Effector CD8-positive, alpha-beta T cell (primary cell): ENCODE measurements around the gene CRTC2.
"Not testable (repeated sequence)": the region's sequence is repeated elsewhere in the genome, so short reads cannot be mapped to it uniquely, and the experiment has no call there.

Experiments
- DNase-seq: peaks from one replicate; lab custom pipeline; 2025; lab: John Stamatoyannopoulos, UW
- total RNA-seq, 4 experiments: gene quantifications; one replicate each; lab custom pipeline; 2026; lab: John Stamatoyannopoulos, UW

CRTC2 gene, protein sequence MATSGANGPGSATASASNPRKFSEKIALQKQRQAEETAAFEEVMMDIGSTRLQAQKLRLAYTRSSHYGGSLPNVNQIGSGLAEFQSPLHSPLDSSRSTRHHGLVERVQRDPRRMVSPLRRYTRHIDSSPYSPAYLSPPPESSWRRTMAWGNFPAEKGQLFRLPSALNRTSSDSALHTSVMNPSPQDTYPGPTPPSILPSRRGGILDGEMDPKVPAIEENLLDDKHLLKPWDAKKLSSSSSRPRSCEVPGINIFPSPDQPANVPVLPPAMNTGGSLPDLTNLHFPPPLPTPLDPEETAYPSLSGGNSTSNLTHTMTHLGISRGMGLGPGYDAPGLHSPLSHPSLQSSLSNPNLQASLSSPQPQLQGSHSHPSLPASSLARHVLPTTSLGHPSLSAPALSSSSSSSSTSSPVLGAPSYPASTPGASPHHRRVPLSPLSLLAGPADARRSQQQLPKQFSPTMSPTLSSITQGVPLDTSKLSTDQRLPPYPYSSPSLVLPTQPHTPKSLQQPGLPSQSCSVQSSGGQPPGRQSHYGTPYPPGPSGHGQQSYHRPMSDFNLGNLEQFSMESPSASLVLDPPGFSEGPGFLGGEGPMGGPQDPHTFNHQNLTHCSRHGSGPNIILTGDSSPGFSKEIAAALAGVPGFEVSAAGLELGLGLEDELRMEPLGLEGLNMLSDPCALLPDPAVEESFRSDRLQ
- total RNA-seq, result 29.1 to 87.3 (median 61.4) reads per million in 4 experiments

- peak; percentile 94 for DNase-seq
Observed at GRCh38 chr1:153958111-153958960, at the start of gene CRTC2. TSS of gene CRTC2 (minus strand) at chr1:153958612. CDS start at chr1:153958497, 115 bp downstream.

DNA sequence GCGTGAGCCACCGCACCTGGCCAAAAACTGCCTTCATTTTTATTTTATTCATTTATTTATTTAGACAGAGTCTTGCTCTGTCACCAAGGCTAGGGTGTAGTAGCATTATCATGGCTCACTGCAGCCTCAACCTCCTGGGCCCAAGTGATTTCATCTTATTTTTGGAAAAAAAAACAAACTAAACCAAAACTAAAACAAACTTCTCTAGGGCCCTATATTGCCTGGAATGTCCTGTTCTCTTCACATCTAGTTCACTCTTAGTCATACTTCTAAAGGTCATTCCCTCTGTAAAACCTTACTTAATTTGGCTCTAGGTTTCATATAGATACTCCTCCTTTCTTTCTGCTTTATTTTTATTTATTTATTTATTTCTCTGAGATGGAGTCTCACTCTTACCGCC lies 47.7 kb upstream of the CRTC2 start:
- no peak for DNase-seq

- no peak for DNase-seq
Observed at GRCh38 chr1:154000420-154000819, 42.0 kb upstream of the CRTC2 start.

DNA sequence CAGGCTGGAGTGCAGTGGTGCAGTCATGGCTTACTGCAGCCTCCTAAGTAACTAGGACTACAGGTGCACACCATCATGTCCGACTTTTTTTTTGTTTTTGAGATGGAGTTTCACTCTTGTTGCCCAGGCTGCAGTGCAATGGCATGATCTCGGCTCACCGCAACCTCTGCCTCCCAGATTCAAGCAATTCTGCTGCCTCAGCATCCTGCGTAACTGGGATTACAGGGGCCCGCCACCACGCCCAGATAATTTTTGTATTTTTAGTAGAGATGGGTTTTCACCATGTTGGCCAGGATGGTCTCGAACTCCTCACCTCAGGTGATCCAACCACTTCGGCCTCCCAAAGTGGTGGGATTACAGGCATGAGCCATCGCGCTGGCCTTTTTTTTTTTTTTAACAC lies 38.5 kb upstream of the CRTC2 start:
- not testable (repeated sequence) for DNase-seq

DNA sequence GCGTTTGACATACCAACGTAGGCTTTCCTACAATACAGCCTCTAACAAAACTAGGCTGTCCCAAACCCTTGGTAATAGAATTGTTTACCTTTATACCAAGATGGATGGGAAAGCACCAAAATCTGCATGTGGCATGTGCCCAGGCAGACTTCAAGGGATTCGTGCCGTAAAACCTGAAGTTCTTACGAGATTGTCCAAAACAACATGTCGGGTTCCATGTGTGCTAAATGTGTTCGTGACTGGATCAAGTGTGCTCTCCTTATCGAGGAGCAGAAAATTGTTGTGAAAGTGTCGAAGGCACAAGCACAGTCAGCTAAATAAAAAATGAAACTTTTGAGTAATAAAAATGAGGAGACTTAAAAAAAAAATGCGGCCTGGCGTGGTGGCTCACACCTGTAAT lies 37.2 kb upstream of the CRTC2 start:
- DNase-seq, result no peak

DNA sequence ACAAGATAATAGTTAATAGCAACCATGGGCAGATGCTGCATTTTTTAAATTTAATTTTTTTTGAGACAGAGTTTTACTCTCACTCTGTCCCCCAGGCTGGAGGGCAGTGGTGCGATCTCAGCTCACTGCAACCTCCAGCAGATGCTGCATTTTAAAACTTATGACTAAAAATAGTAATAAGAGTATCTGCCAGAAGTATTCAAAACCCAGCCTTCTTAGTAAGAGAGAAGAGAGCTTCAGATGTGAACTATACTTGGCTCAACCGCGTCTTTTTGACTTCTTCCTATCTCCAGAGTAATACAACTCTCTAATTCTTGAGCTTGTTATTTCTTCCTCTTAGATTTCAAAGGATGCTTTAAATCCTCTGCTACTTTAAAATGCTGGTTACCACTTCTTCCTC lies 36.8 kb upstream of the CRTC2 start:
- no peak for DNase-seq

GRCh38 chr1:153991806-153992205 lies 33.4 kb upstream of the CRTC2 start:
- no peak for DNase-seq

GRCh38 chr1:153991151-153991630 lies 32.8 kb upstream of the CRTC2 start:
- no peak for DNase-seq

- peak; percentile 81 for DNase-seq
Observed at GRCh38 chr1:153990468-153991150, 32.2 kb upstream of the CRTC2 start, which contains the start of gene RPS27. TSS of gene RPS27 (plus strand) at chr1:153990762. CDS start at chr1:153990797, 35 bp downstream.

DNA sequence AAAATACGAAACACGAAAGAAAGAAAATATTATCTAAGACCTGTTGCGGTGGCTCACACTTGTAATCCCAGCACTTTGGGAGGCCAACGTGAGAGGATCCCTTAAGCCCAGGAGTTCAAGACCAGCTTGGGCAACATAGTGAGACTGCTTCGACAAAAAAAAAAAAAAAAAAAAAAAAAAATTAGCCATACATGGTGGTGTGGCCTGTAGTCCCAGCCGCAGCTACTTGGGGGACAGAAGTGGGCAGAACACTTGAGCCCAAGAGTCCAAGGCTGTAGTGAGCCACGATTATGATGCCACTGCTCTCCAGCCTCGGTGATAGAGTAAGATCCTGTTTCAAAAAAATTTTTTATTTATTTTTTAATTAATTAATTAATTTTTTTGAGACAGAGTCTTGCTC lies 29.2 kb upstream of the CRTC2 start:
- DNase-seq, result no peak

DNA sequence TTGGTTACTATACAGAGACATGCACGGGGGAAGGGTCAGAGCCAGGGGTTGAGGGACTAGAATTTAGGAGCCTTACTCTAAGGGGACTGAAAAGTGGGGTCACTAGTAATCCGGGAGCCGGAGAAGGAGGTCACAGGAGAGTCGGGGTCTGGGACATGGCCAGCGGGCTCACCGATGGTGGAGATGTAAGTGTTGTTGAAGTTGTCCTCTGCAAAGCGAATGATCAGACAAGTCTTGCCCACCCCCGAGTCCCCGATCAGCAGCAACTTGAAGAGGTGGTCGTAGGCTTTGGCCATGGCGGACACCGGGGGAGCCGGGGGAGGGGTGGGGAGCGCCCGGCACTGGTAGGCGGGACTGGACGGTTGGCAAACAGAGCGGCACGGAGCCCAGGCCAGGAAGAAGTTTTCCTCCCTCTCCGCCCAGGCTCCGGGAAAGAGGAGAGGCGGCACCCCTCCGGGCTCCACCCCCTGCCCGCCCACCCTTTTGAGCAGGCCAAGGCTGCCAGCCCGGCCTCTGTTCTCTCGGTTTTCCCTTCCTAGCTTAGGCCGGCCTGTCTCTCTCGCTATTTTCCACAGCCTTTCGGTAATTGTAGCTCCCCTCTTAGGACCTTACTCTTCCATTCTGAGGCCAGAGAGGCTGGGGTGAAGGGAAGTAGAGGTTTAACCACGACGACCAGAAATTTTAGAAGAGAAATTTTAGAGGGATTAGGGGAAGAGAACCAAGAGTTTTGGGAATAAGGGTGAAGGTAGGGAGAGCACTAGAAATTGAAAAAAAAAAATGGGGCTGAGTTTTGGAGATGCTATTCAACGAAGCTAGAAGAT lies 27.7 kb upstream of the CRTC2 start, which contains the start of gene RAB13:
RAB13 (minus strand) TSS at position 399 of the 821 bp plus-strand sequence; CDS start at position 296, 103 bp downstream.
- DNase-seq, result peak; percentile 35

DNA sequence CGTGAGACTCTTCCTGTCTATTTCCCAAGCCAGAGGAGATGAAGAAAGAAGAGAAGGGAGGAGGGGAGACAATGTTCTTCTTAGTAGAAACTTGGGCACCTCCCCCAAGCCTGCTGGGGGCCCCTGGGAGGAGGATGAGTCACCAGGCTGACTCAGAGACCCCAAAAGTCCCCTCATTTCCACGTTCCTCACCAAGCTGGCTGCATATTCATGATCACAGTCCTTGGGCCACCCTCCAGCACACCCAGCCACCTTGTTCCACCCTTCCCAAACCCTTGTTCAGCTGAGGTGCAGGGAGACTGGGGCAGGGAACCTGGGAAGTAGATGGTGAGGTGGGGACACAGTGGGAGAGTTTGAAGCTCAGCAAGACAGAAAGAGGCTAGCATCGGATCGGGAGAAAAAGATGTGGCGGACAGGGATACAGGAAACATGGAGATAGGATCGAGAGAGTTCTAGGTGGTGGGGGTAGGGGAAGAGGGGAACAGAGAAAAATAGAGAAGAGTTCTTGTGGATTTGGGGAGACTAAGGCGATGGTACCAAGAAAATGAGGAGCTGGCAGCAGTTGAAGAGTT lies 27.0 kb upstream of the CRTC2 start:
- DNase-seq, result peak; percentile 27

DNA sequence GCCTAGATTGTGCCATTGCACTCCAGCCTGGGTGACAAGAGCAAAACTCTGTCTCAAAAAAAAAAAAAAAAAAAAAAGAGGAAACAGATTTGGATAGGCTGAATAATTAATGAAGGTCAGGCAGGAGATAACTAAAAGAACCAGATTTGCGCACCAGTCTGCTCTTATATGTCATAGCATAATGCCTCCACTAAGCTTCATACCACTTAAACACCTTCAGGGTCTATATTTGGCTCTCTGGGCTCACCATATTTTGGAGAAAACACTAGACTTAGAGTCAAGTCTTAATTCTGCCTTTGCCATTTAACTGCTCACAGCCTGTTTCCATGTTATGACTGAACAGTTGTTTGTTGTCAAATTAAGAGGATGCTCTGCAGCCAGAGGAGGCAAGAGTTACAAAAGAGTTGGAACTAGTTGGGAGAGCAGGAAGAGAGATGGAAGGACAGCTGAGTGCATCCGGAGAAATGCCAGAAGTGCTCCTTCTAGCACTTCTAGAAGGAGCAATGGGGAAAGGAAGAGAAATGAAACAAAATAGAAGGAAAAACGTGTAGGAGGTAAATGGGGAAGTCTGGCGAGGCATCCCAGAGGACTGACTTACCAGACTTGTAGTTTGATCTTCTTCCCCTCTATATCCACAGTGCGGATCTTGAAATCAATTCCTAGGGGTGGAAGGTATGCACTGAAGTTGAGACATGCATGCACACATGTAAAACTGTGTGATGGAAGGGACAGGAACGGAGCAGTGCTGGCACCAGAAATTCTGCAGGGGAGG lies 25.9 kb upstream of the CRTC2 start:
- DNase-seq, result no peak

- DNase-seq, result not testable (repeated sequence)
Observed at GRCh38 chr1:153981735-153982134, 23.3 kb upstream of the CRTC2 start.

GRCh38 chr1:153979091-153979490 lies 20.7 kb upstream of the CRTC2 start:
- DNase-seq, result not testable (repeated sequence)

GRCh38 chr1:153978274-153978909 lies 20.0 kb upstream of the CRTC2 start:
- no peak for DNase-seq

DNA sequence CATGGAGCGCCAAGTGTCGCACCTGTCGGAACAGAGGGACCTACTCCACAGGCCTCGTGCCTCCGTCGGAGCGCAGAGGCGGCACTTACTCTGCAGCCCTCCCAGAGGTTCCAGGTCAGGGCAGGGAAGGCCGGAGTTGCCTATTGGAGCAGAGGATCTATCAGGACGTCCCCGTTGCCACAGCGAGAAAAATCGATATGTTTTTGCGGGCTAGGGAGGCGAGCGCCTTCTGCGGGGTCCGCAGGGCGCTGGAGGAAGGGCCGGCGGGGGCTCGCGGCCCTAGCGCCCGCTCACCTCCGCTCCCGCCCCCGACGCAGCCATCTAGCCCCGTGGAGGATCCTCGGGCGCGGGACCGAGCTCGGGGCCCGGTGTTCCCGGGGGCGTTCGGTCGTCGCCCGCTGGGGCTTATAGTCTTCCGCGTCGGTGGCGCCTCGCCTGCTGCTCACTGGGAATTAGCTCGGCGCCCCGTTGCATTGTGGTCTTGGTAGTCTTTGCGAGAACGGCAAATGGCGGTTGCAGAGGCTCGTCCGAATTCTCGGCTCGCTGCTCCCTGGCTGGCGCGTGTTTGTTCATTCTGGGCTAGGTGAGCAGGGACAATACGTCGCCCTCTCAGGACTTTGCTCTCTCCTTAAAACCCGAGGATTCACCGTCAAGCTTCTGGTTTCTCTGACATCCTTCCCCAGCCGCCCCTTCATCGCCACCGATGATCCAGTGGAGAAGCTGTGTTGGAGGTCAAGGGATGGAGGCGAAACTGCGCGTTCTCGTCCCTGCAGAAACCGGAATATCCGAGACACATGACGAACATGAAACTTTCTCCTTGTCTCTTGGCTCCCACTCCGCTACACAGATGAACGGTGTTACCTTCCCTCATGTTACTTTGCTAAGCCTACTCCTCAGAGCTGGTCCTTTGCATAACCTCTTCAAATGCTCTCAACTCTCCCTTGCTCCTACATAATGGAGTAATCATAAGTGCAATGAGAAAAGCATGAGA lies 19.1 kb upstream of the CRTC2 start, which contains the start of gene JTB:
JTB (minus strand) TSS at position 425 of the 991 bp plus-strand sequence; CDS start at position 3, 422 bp downstream.
- DNase-seq, result peak; percentile 74
